CD4-positive, alpha-beta T cell treated with Interleukin-4 for 1 hour (primary cell): ENCODE results near the gene EIF5A2.
"Not testable (repeated sequence)": the region's sequence is repeated elsewhere in the genome, so short reads cannot be mapped to it uniquely, and the experiment has no call there.

Experiments
- DNase-seq, 2 donors: peaks; one replicate each; pipeline ENCODE4 v3.0.0-alpha.2; 2020 to 2022

The EIF5A2 gene

DNA sequence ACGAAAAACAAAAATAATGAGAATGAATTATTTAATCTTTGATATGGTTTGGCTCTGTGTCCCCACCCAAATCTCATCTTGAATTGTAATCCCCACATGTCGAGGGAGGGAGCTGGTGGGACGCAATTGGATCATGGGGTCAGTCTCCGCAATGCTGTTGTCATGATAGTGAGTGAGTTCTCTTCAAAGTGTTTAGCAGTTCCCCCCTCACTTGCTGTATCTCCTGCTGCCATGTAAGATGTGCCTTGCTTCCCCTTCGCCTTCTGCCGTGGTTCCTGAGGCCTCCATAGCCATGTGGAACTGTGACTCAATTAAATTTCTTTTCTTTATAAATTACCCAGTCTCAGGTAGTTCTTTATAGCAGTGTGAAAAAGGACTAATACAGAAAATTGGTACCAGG is 12.1 kb downstream of the EIF5A2 start:
- DNase-seq: not testable (repeated sequence)

DNA sequence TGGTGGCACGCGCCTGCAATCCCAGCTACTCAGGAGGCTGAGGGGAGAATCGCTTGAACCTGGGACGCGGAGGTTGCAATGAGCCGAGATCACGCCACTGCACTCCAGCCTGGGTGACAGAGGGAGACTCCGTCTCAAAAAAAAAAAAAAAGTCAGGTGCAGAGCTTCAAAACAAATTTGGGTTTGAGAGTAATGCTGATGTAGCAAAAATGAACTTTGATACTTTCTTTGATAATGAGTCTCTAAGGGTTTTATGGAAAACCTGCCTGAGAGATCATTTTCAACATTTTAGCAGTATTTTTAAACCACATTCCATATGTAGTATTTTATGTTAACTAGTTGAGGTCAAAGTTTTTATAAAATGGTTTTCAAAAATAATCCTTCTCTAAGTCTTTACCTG is 14.5 kb downstream of the EIF5A2 start:
- DNase-seq: no peak

DNA sequence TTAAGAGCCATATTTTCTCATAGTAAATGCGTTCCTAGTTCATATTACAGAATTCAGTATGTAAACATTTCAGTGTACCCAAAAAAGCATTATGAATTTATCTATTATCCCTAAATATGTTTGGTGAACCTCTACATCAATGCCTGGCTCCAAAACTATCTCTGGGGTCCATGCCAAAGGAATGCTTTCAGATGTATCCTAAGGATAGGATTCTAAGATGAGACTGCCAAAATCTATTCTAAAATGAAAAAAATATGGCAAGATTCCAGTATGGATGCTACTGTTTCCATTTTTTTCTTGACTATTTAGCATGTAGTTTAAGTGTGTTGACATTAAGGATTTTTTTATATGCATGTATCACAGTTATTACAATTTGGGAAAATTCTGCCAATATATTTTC is 18.8 kb downstream of the EIF5A2 start:
- DNase-seq: no peak

DNA sequence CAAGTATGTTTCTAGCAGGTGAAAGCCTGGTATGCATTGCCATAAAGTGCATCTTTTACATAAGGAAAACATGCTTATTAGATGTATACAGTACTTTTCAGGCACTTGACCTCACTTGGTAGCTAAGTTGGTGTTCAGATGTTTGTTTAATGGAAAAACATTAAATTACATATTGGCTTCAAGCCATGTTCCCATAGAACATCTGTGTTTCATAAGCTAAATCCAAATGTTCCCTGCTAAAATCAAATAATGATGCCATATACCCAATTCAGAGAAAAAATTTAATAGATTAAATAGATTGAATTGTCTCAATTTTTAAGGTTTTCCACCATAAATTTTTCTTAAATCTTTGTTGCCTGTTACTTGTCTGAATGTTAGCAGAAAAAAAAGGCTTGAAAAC is 19.3 kb downstream of the EIF5A2 start:
- no peak for DNase-seq

DNA sequence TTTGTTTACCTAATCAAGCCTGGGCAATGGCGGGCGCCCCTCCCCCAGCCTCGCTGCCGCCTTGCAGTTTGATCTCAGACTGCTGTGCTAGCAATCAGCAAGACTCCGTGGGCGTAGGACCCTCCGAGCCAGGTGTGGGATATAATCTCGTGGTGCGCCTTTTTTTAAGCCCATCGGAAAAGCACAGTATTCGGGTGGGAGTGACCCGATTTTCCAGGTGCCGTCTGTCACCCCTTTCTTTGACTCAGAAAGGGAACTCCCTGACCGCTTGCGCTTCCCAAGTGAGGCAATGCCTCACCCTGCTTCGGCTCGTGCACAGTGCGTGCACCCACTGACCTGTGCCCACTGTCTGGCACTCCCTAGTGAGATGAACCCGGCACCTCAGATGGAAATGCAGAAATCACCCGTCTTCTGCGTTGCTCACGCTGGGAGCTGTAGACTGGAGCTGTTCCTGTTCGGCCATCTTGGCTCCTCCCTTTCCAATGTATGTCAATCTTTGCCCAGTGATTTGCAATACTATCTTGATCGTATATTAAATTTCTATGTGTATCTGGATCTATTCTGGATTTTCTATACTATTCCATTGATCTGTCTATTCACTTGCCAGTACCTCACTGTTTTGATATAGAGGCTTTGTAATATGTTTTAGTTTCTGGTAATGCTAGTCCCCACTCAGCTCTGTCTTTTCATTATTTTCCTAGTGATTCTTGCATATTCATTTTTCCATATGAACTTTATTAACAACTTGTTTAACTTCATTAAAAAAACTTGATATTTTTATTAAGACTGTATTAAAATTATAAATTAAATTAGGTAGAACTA is 24.1 kb downstream of the EIF5A2 start:
- DNase-seq: not testable (repeated sequence)

DNA sequence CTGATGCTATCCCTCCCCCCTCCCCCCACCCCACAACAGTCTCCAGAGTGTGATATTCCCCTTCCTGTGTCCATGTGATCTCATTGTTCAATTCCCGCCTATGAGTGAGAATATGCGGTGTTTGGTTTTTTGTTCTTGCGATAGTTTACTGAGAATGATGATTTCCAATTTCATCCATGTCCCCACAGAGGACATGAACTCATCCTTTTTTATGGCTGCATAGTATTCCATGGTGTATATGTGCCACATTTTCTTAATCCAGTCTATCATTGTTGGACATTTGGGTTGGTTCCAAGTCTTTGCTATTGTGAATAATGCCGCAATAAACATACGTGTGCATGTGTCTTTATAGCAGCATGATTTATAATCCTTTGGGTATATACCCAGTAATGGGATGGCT is 29.7 kb downstream of the EIF5A2 start:
- not testable (repeated sequence) for DNase-seq

DNA sequence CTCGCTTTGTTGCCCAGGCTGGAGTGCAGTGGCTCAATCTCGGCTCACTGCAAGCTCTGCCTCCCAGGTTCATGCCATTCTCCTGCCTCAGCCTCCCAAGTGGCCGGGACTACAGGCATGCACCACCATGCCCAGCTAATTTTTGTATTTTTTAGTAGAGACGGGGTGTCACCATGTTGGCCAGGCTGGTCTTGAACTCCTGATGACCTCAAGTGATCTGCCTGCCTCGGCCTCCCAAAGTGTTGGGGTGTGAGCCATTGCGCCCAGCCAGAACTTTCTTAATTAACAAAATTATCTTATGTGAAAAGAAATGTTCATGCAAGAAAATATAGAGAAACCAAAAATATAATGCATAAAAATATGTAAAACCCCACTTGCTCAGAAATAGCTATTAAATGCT is 31.1 kb downstream of the EIF5A2 start:
- not testable (repeated sequence) for DNase-seq

DNA sequence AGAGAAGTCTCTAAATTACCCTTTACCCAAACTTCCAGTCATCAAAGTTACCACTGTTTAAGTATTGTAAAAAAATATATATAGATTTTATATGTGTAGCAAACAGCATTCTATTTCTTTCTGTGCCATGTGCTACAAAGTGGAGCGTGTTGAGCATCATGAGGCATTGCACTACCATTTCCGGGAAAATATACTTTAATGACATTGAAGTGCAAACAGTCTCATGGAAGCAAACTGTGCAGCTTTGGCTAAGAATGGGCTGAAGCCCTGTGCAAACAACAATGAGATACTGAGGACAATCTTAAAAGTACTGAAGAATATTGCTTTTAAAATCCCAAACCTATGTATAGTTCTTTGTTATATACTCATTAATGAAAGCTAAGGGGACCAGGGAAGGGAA is 31.9 kb downstream of the EIF5A2 start:
- no peak for DNase-seq

DNA sequence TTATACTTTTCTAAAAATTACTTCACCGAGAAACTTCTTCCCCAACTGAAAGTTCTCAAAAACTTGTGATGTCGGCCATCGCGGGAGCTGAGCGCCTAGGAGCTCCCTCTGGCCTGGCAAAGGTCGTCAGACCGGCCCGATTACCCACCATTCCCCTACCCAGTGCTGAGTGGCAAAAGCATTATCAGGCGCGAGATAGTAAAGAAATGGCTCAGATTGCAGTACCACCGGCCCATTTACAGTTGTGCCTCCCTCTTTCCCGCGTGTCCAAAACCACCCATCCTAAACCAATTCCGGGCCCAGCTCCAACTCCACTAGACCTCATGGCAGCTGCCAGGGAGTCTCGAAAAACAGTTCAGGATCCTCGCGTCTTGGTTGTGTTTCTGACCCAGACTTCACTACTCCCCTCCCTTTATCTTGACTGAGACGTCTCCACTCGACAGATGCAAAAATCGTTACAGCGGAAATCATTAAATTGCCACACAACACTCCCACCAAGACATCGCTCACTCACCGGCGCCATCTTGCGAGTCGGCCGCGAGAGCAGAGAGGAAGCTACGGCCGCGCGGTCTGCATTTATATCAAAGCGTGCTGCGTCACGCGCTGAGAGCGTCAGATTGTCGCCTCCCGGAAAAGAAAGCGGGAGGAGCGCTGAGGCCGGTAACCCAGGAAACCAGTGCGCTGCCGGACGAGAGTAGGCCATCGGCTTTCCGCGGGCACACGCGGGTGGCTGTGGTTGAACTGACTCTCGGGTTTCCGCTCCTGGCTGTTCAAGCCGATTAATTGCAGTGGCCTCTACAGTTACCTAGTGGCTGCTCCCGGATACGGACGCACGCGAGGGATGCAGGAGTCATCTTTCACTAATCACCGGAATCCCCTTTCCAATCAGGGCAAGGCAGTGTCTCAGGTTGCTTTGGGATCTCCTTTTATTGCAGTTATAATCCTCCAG is 38.5 kb downstream of the EIF5A2 start, which contains the start of gene RPL22L1:
TSS of gene RPL22L1 (minus strand) at position 551 of the 949 bp plus-strand sequence. CDS start at position 523, 28 bp downstream.
- peak; percentile 95 for DNase-seq

DNA sequence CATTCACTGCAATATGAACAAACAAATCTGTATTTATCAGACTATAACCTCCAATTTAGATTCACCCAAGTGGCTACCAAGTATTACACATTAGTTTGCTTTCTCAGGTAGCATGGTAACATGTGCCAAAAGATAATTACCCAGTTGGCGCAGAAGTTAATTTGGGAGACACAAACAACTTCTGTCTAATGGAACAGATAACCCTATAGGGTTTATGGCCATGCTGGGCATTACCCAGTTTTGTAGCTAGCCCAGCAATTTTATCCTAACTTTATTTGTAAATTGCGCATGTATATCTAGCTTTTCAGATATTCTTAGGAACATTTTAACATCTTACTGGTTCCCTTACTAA is 39.2 kb downstream of the EIF5A2 start:
- DNase-seq: peak in 1 of 2 donors; percentile 34

DNA sequence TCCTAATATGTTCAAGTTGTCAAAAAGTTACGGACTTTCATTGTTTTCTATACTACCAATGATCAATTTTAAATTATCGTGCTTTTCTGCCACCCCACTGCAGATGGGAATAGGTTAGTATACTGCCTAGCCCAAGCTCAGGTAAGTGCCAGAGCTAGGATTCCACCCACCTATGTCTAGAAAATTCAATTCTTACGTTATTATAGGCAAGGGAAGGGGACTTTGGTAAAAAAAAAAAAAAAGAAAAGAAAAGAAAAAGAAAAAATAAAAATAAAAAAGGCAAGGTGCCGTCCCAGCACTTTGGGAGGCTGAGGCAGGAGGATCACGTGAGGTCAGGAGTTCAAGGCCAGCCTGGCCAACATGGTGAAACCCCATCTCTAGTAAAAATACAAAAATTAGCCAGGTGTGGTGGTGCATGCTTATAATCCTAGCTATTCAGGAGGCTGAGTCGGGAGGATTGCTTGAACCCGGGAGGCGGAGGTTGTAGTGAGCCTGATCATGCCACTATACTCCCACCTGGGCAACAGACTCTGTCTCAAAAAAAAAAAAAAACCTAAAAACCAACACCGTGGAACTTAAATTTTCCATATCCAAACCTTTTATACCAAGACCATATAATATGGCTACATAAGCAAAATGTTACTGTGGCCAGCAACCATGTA is 39.7 kb downstream of the EIF5A2 start:
- no peak for DNase-seq

DNA sequence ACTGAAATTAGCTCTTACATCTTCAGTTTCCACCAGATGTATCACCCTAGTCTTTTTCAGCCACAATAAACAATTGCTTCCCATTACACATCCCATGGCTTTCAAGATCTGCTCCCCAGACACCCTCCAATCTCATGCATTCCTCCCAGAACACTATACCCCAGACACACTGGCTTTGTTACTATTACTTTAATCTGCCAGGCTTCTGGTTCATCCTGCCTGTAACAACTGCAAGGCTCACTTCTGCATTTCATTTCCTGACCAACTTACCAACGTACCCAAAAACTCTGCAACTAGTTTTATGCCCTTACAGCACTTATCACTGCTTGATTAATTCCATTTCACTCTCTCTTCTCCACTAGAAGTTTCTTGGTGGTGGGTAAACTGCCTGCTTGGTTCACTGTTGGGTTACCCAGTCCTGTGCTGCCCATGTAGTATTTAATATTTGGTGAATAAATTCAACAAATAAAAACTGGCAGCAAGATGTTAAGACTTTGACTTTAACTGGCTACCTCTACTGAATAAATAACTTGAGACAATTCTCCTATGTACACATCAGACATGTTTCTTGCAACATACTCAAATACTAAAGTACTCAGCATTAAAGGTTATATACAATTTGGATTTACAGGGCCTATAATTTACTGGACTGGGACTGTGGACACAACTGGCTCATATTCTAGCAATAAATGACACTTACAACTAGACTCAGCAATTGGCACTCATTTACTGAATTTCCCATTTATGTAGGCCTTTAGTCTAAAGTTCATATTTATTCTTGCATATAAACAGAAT is 41.1 kb downstream of the EIF5A2 start:
- peak in 1 of 2 donors; percentile 15 for DNase-seq

DNA sequence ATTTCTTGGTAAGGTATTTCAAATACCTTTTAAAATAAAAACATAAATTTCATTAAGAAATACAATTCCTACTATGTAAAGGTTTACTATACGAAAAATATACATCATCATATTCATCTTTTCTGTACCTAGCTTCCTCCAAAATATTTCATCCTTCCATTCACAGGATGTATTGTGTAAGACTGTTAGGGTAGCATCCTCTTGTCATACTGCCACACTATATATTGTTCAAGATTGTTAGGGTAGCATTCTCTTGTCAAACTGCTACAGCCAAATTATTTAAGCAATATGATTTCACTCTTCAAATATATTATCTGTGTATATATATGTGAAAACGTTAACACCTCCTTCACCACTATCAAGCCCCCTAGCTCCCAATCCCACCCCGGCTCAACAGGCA is 41.9 kb downstream of the EIF5A2 start:
- no peak for DNase-seq

DNA sequence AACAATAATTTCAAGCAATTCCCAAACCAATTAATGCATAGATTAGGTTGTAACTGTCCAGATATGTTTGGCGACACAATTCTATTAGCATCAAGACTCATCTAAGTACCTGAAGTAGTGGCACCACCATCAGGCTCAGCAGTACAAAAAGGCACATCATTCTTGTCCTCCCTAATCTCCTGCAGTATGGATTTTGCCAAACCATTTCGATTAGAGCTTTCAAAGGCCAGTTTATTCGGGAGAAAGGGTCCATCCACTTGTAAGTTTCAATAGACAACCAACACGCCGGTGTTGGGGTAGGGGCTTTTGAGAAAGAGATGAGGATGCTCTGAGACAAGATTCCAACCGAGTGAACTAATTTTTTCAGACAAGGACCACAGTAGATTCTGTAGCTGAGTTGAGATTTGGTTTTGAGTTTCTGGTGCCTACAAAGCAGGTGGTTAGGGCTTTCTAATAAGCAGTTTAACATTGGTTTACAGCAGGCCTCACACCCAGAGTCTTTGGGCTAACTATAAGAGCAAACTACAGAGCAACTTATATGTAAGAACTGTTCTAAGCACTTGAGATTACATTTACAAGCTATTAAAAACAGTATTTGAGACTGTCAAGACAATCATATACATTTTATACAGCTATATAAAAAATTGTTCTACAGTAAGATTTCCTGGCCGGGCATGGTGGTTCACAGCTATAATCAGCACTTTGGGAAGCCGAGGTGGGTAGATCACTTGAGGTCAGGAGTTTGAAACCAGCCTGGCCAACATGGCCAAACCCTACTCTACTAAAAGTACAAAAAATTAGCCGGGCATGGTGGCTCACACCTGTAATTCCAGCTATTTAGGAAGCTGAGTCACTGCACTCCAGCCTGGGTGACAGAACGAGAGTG is 43.0 kb downstream of the EIF5A2 start:
- DNase-seq: no peak

DNA sequence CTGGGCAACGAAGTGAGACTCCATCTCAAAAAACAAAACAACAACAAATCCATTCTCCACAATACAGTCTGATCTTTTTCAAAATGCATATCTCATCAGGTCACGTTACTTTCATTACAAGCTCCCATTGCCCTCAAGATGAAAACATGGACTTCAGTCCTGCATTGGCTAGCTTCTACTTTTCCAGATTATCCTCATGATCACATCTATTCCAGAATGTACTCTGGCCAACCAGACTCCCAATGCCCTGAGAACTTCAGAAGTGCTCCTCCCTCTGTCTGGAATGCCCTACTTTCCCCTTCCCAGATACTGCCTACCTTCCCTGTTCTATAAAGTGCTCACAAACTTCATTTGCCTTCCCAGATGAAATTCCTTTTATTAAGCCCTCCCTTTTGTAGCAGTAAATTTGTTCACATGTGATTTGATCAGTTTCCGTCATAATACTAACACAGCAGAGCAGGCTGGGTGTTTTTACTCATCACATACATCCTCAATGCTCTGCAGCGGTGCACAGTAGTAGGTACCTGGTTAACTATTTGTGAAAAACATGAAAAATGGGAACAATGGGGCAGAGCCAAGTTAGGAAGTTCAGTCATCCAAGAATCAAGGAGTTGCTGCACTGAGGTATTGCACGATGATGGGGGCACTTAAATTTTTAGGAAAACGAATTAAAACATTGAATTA is 43.8 kb downstream of the EIF5A2 start:
- no peak for DNase-seq

DNA sequence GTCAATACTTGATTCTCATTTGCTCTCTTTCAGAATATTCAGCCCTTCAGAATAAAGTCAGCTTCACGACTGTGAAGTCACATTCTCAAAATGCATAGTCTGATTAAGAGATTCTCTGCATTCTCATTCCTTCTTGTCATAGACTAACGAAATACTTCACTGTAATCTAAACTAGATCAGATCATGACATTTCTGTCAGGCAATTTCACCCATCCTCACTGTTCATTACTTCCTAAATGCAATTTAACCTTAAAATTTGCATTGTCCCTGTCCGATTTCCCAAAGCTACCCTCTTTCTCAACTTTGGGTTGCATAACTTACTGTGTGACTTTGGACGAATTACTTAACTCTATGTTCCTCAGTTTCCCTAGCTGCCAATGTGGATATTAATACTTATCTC is 44.6 kb downstream of the EIF5A2 start:
- DNase-seq: no peak

DNA sequence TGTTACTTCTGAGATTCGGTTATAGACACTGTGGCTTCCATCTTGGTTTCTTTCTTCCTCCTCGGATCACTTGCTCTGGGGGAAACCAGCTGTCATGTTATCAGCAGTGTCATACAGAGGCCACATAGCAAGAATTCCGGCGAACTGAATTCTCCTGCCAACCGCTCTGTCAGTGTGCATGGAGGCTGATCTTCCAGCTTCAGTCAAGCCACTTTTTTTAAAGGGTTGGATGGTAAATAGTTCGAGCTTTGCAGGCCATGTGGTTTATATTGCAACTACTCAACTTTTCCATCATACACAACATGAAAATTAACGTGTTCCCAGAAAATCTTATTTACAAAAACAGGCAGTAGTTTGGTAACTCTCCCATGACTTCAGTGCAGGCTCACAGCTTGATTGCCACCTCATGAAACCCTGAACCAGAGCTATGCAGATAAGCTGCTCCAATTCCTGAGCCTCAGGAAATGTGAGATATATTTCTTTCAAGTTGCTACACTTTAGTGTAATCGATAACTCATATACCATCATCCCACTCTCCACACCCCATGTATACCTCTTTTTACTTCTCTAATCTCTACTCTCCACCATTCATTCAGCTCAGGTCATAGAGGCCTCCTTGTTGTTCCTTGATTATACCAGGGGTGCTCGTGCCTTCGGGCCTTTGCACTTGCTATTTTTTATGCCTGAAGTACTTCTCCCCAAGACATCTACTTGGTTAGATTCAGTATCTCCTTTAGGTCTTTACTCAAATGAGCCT is 45.6 kb downstream of the EIF5A2 start:
- no peak for DNase-seq

DNA sequence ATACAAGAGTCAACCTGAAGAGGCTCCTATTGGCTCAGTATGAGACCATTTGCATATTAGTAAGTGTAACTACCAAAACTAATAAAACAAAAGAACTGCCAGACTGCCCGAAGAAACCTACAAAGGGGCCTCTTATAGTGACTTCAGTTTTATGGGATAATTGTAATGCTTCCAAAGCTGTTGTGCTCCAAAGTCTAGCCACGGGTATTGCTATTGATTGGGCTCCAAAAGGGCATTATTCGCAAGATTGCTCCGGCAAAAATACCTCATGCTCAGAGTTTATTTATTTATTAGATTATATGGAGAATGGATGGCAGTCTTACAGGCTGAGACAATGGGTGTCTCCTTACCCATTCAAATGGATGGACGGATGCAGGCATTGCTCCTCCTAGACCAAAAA is 49.8 kb downstream of the EIF5A2 start:
- no peak for DNase-seq

DNA sequence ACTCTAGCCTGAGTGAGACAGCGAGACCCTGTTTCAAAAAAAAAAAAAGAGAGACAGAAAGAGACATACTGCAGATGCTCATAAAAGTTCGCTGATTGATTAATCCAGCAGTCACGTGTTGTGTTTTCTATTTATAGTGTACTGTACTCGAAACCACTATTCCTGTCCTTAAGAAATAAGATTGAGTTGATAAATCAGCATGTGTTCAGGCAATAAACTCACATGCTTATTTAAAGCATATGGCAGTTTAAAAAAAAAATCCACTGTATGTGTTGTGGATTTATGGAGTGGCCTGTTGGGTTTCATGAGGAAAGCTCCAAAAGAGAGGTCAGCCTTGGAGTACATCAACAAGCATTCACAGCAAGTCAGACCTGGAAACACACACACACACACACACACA is 56.1 kb downstream of the EIF5A2 start:
- DNase-seq: no peak
